H9 (cell line): ENCODE data around the gene ADGRG1. TPM values are rescaled to one million over a fixed set of nuclear protein-coding genes. Genes with fewer than 3 reads are reported as not detected.

Source experiments
- DNase-seq: peaks from one replicate; pipeline ENCODE4 v3.0.0-alpha.2; 2017
- H2AFZ ChIP-seq: one replicate; pipeline ENCODE4 v1.6.1; 2013; ENCODE audit warnings: mild to moderate bottlenecking, low read length, control low read depth, moderate library complexity
- H2AK5ac ChIP-seq: 2 replicates; pipeline ENCODE4 v1.6.1; 2013; ENCODE audit warnings: low read length, control low read depth, mixed read lengths; ENCODE audit not compliant: insufficient read length
- H2BK120ac ChIP-seq: one replicate; pipeline ENCODE4 v1.6.1; 2013; ENCODE audit warnings: low read depth, mild to moderate bottlenecking, low read length, control low read depth, inconsistent platforms; ENCODE audit not compliant: poor library complexity, severe bottlenecking
- H2BK12ac ChIP-seq: 2 replicates; pipeline ENCODE4 v1.6.1; 2013; ENCODE audit warnings: low read length, control low read depth, mixed read lengths, low read depth; ENCODE audit not compliant: insufficient read length
- H2BK15ac ChIP-seq: 2 replicates; pipeline ENCODE4 v1.6.1; 2013; ENCODE audit warnings: low read depth, low read length, control low read depth
- H2BK20ac ChIP-seq: one replicate; pipeline ENCODE4 v1.6.1; 2013; ENCODE audit warnings: low read depth, mild to moderate bottlenecking, low read length, control low read depth, inconsistent platforms; ENCODE audit not compliant: poor library complexity, severe bottlenecking
- H2BK5ac ChIP-seq: 2 replicates; pipeline ENCODE4 v1.6.1; 2013; ENCODE audit warnings: low read length, control low read depth, mixed read lengths; ENCODE audit not compliant: insufficient read length
- H3K14ac ChIP-seq: 2 replicates; pipeline ENCODE4 v1.6.1; 2013; ENCODE audit warnings: low read length, control low read depth; ENCODE audit not compliant: insufficient read depth
- H3K18ac ChIP-seq: 2 replicates; pipeline ENCODE4 v1.6.1; 2013; ENCODE audit warnings: low read depth, mild to moderate bottlenecking, mixed read lengths, low read length, control low read depth; ENCODE audit not compliant: insufficient read length
- H3K23ac ChIP-seq: 2 replicates; pipeline ENCODE4 v1.6.1; 2013; ENCODE audit warnings: low read length, control low read depth, mixed read lengths, low read depth; ENCODE audit not compliant: insufficient read length
- H3K23me2 ChIP-seq: 2 replicates; pipeline ENCODE4 v1.6.1; 2013; ENCODE audit warnings: low read depth, mild to moderate bottlenecking, mixed read lengths, low read length, control low read depth; ENCODE audit not compliant: insufficient read length, poor library complexity, severe bottlenecking
- H3K27ac ChIP-seq: 2 replicates; pipeline ENCODE4 v1.5.1; 2013; ENCODE audit warnings: low read length, control low read depth, mixed read lengths, low read depth; ENCODE audit not compliant: insufficient read length
- H3K27me3 ChIP-seq: 2 replicates; pipeline ENCODE4 v1.6.1; 2013; ENCODE audit warnings: low read length, control low read depth, inconsistent platforms; ENCODE audit not compliant: insufficient read depth
- H3K4ac ChIP-seq: 2 replicates; pipeline ENCODE4 v1.6.1; 2013; ENCODE audit warnings: low read depth, mild to moderate bottlenecking, control low read depth, inconsistent platforms, low read length, moderate library complexity
- H3K4me1 ChIP-seq: 2 replicates; pipeline ENCODE4 v1.6.1; 2013; ENCODE audit warnings: low read length, control low read depth, inconsistent platforms; ENCODE audit not compliant: insufficient read depth
- H3K4me2 ChIP-seq: 2 replicates; pipeline ENCODE4 v1.6.1; 2013; ENCODE audit warnings: low read length, control low read depth, mixed read lengths; ENCODE audit not compliant: insufficient read length, insufficient read depth
- H3K56ac ChIP-seq: 2 replicates; pipeline ENCODE4 v1.6.1; 2013; ENCODE audit warnings: low read depth, mild to moderate bottlenecking, mixed read lengths, low read length, control low read depth; ENCODE audit not compliant: insufficient read length
- H3K79me1 ChIP-seq: 2 replicates; pipeline ENCODE4 v1.6.1; 2013; ENCODE audit warnings: low read depth, mild to moderate bottlenecking, moderate library complexity, low read length, control low read depth, inconsistent platforms; ENCODE audit not compliant: insufficient read depth, poor library complexity, severe bottlenecking
- H3K79me2 ChIP-seq: 2 replicates; pipeline ENCODE4 v1.6.1; 2013; ENCODE audit warnings: low read length, control low read depth, inconsistent platforms; ENCODE audit not compliant: insufficient read depth
- H3K9ac ChIP-seq: 2 replicates; pipeline ENCODE4 v1.6.1; 2013; ENCODE audit warnings: low read length, control low read depth, mixed read lengths; ENCODE audit not compliant: insufficient read length; ENCODE audit errors: extremely low read depth
- H3K9me3 ChIP-seq: one replicate; pipeline ENCODE4 v1.6.1; 2013; ENCODE audit warnings: low read depth, low read length, inconsistent platforms; ENCODE audit not compliant: control insufficient read depth
- H3T11ph ChIP-seq: one replicate; pipeline ENCODE4 v1.6.1; 2013; ENCODE audit warnings: mild to moderate bottlenecking, low read length, control low read depth, inconsistent platforms
- H4K20me1 ChIP-seq: one replicate; pipeline ENCODE4 v1.6.1; 2013; ENCODE audit not compliant: control insufficient read depth, insufficient read length, insufficient read depth
- H4K5ac ChIP-seq: 2 replicates; pipeline ENCODE4 v1.6.1; 2013; ENCODE audit warnings: low read depth, mild to moderate bottlenecking, mixed read lengths, low read length, control low read depth; ENCODE audit not compliant: insufficient read length
- H4K8ac ChIP-seq: replicated peaks from 2 replicates; pipeline ENCODE4 v1.6.1; 2013; ENCODE audit warnings: low read length, control low read depth, mixed read lengths, low read depth; ENCODE audit not compliant: insufficient read length
- H4K91ac ChIP-seq: 2 replicates; pipeline ENCODE4 v1.6.1; 2013; ENCODE audit warnings: low read depth, mild to moderate bottlenecking, moderate library complexity, mixed read lengths, low read length, control low read depth; ENCODE audit not compliant: insufficient read length
- H3K27ac Mint-ChIP-seq, 3 experiments: 2 replicates in 2 of 3; 3 replicates in 1 of 3; pipeline ENCODE4 v1.8.0; 2020 to 2021; ENCODE audit warnings: mixed read lengths in 3 of 3, mild to moderate bottlenecking in 1 of 3, moderate library complexity in 1 of 3
- H3K27me3 Mint-ChIP-seq: 2 replicates; pipeline ENCODE4 v1.8.0; 2021; ENCODE audit warnings: low read depth, mild to moderate bottlenecking, moderate library complexity, mixed read lengths
- H3K36me3 Mint-ChIP-seq, 3 experiments: 2 replicates in 2 of 3; 3 replicates in 1 of 3; pipeline ENCODE4 v1.8.0; 2020 to 2021; ENCODE audit warnings: low read depth in 3 of 3, mixed read lengths in 3 of 3; ENCODE audit not compliant: insufficient read depth in 1 of 3
- H3K4me1 Mint-ChIP-seq, 2 experiments: 2 replicates each; pipeline ENCODE4 v1.8.0; 2020; ENCODE audit warnings: mixed read lengths in 2 of 2
- H3K4me3 Mint-ChIP-seq, 2 experiments: 2 replicates in 1 of 2; 3 replicates in 1 of 2; pipeline ENCODE4 v1.8.0; 2020 to 2021; ENCODE audit warnings: mild to moderate bottlenecking in 2 of 2, mixed read lengths in 2 of 2, moderate library complexity in 1 of 2
- H3K9me3 Mint-ChIP-seq, 2 experiments: 2 replicates in 1 of 2; 3 replicates in 1 of 2; pipeline ENCODE4 v1.8.0; 2020; ENCODE audit warnings: mild to moderate bottlenecking in 2 of 2, mixed read lengths in 2 of 2, moderate library complexity in 1 of 2
- CTCF ChIP-seq: fragments of 200-600 bp; sonication (generic); conservative IDR thresholded peaks from 3 replicates; pipeline ENCODE4 v1.8.0; 2021; ENCODE audit warnings: antibody characterized with exemption, mild to moderate bottlenecking
- WGBS: extraction: QIAGEN DNeasy Blood & Tissue Kit; methylation state at CpG from one replicate; pipeline ENCODE4 v1.1.7; 2013; ENCODE audit warnings: missing lambda C conversion rate, low lambda C conversion rate, mixed read lengths; ENCODE audit not compliant: insufficient read length; ENCODE audit errors: extremely low coverage; 5-methylcytosine and 5-hydroxymethylcytosine counted together
- total RNA-seq: library from RNA; stranded (reverse); gene quantifications from 2 replicates; pipeline ENCODE4 v1.2.1, GENCODE V29; 2021

The ADGRG1 gene
- total RNA-seq, 1 experiment from 2014 or later: 1.1 TPM

GRCh38 chr16:57640185-57640584 is 11.8 kb downstream of the ADGRG1 start:
- no peak overlapping the region for H2AK5ac ChIP-seq
- H2BK20ac ChIP-seq: no peak overlapping the region
- no peak overlapping the region for H3K14ac ChIP-seq
- H4K5ac ChIP-seq: no peak overlapping the region
- H3K27me3 ChIP-seq: peaks cover 2% of the 10 kb centered on the region; the same call in 1 of the 2 replicates
- H3T11ph ChIP-seq: no peak overlapping the region
- H2BK12ac ChIP-seq: no peak overlapping the region
- no peak overlapping the region for H3K4ac ChIP-seq
- Mint-ChIP-seq H3K9me3 (no peaks in the 10 kb centered on the region), H3K4me1 (peaks cover 12 to 31% of the 10 kb centered on the region in 2 experiments), H3K27ac (no peak overlapping the region), H3K4me3 (no peak overlapping the region), H3K36me3 (no peaks in the 10 kb centered on the region), H3K27me3 (peaks cover 45% of the 10 kb centered on the region)
- H3K23ac ChIP-seq: no peak overlapping the region
- no peak overlapping the region for H4K91ac ChIP-seq
- H2BK15ac ChIP-seq: no peak overlapping the region
- H2BK120ac ChIP-seq: no peak overlapping the region
- no peak for TF ChIP-seq CTCF
- H3K27ac ChIP-seq: no peak overlapping the region
- H3K18ac ChIP-seq: no peak overlapping the region
- no peaks in the 10 kb centered on the region for H3K4me1 ChIP-seq
- H3K9me3 ChIP-seq: no peaks in the 10 kb centered on the region
- no peaks in the 10 kb centered on the region for H4K20me1 ChIP-seq
- H2BK5ac ChIP-seq: no peak overlapping the region
- no peaks in the 10 kb centered on the region for H3K23me2 ChIP-seq
- no peak overlapping the region for H4K8ac ChIP-seq
- H2AFZ ChIP-seq: no peak overlapping the region
- H3K4me2 ChIP-seq: no peak overlapping the region
- WGBS: no CpG with 5 or more reads among the region's 9 CpGs
- no peaks in the 10 kb centered on the region for H3K79me1 ChIP-seq
- H3K79me2 ChIP-seq: no peaks in the 10 kb centered on the region
- H3K56ac ChIP-seq: no peak overlapping the region
- no peak for DNase-seq
- H3K9ac ChIP-seq: no peak overlapping the region
